HepG2 (cell line): ENCODE data around the gene LRP10. TPM values are rescaled to one million over a fixed set of nuclear protein-coding genes. Genes with fewer than 3 reads are reported as not detected.

Experiments
- AKAP8 ChIP-seq: sonication (generic); formaldehyde crosslinking; IDR thresholded peaks from 2 replicates; pipeline ENCODE4 v1.5.1; 2020; ENCODE audit warnings: mild to moderate bottlenecking, missing genetic modification reagents
- ELF1 ChIP-seq: sonication (generic); formaldehyde crosslinking; IDR thresholded peaks from 2 replicates; pipeline ENCODE4 v1.4.0; 2020; ENCODE audit warnings: missing genetic modification reagents
- FOXK1 ChIP-seq: sonication (generic); formaldehyde crosslinking; IDR thresholded peaks from 2 replicates; pipeline ENCODE4 v1.4.0; 2020; ENCODE audit warnings: low read depth, missing genetic modification reagents, borderline replicate concordance
- HDAC2 ChIP-seq: sonication (generic); formaldehyde crosslinking; IDR thresholded peaks from 2 replicates; pipeline ENCODE4 v1.4.0; 2020; ENCODE audit warnings: missing genetic modification reagents
- NFATC3 ChIP-seq: sonication (generic); formaldehyde crosslinking; IDR thresholded peaks from 2 replicates; pipeline ENCODE4 v1.5.1; 2020; ENCODE audit warnings: mild to moderate bottlenecking, missing genetic modification reagents
- NFYC ChIP-seq: IDR thresholded peaks from 2 replicates; pipeline ENCODE4 v1.6.1; 2016; ENCODE audit warnings: missing genetic modification reagents, missing compliant biosample characterization
- RAD21 ChIP-seq: fragments of 450-650 bp; formaldehyde crosslinking; IDR thresholded peaks from 2 replicates; pipeline ENCODE4 v1.5.0; 2020; ENCODE audit warnings: mild to moderate bottlenecking
- YEATS2 ChIP-seq: sonication (generic); formaldehyde crosslinking; IDR thresholded peaks from 2 replicates; pipeline ENCODE4 v1.4.0; 2020; ENCODE audit warnings: missing genetic modification reagents, borderline replicate concordance
- ZBTB33 ChIP-seq: sonication (generic); formaldehyde crosslinking; IDR thresholded peaks from 2 replicates; pipeline ENCODE4 v1.4.0; 2020; ENCODE audit warnings: missing genetic modification reagents
- ZBTB8A ChIP-seq: sonication (generic); formaldehyde crosslinking; IDR thresholded peaks from 2 replicates; pipeline ENCODE4 v1.4.0; 2020; ENCODE audit warnings: mild to moderate bottlenecking, low read depth, missing genetic modification reagents, borderline replicate concordance
- ZFYVE20 ChIP-seq: sonication (generic); formaldehyde crosslinking; IDR thresholded peaks from 2 replicates; pipeline ENCODE4 v1.8.0; 2023; ENCODE audit warnings: low read depth, mild to moderate bottlenecking, moderate library complexity, missing genetic modification reagents, borderline replicate concordance
- ZNF121 ChIP-seq: sonication (generic); formaldehyde crosslinking; IDR thresholded peaks from 2 replicates; pipeline ENCODE4 v1.5.0; 2020; ENCODE audit warnings: mild to moderate bottlenecking, missing genetic modification reagents
- ZNF33B ChIP-seq: sonication (generic); formaldehyde crosslinking; IDR thresholded peaks from 2 replicates; pipeline ENCODE4 v1.5.1; 2020; ENCODE audit warnings: mild to moderate bottlenecking, missing genetic modification reagents
- ZNF34 ChIP-seq: sonication (generic); formaldehyde crosslinking; IDR thresholded peaks from 2 replicates; pipeline ENCODE4 v1.4.0; 2020; ENCODE audit warnings: mild to moderate bottlenecking, missing genetic modification reagents, borderline replicate concordance
- ZNF414 ChIP-seq: sonication (generic); formaldehyde crosslinking; IDR thresholded peaks from 2 replicates; pipeline ENCODE4 v1.5.0; 2020; ENCODE audit warnings: missing genetic modification reagents
- ZNF605 ChIP-seq: sonication (generic); formaldehyde crosslinking; IDR thresholded peaks from 2 replicates; pipeline ENCODE4 v1.8.0; 2022; ENCODE audit warnings: mild to moderate bottlenecking, missing genetic modification reagents
- ZNF614 ChIP-seq: IDR thresholded peaks from 2 replicates; pipeline ENCODE4 v1.6.1; 2018; ENCODE audit warnings: missing biosample characterization, missing genetic modification reagents, inconsistent platforms, borderline replicate concordance
- ZNF83 ChIP-seq: sonication (generic); formaldehyde crosslinking; IDR thresholded peaks from 2 replicates; pipeline ENCODE4 v1.4.0; 2020; ENCODE audit warnings: missing genetic modification reagents, mild to moderate bottlenecking, borderline replicate concordance
- ZNF839 ChIP-seq: sonication (generic); formaldehyde crosslinking; IDR thresholded peaks from 2 replicates; pipeline ENCODE4 v1.4.0; 2020; ENCODE audit warnings: missing genetic modification reagents, mild to moderate bottlenecking, borderline replicate concordance
- ZSCAN12 ChIP-seq: sonication (generic); formaldehyde crosslinking; IDR thresholded peaks from 2 replicates; pipeline ENCODE4 v1.9.0; 2021; ENCODE audit warnings: mild to moderate bottlenecking, missing genetic modification reagents
- ZSCAN9 ChIP-seq: IDR thresholded peaks from 2 replicates; pipeline ENCODE4 v1.6.1; 2016; ENCODE audit warnings: borderline replicate concordance
- polyA plus RNA-seq, 8 experiments: library from polyadenylated mRNA; depleted of rRNA in 3 of 8; stranded (reverse) in 7 of 8; unstranded in 1 of 8; fragments of >200 nt; fragmentation: Illumina TruSeq in 4 of 8; extraction: Trizol in 4 of 8; gene quantifications; 2 replicates each; pipeline versions ENCODE4 v1.2.1 to v1.2.3, GENCODE V29; 2011 to 2016; ENCODE audit warnings: low read depth in 4 of 8, missing spikeins in 1 of 8, mixed read lengths in 1 of 8; ENCODE audit not compliant: insufficient read depth in 1 of 8
- total RNA-seq, 5 experiments: library from RNA; depleted of rRNA; stranded (reverse); fragments of >200 nt; fragmentation: Illumina TruSeq; extraction: Trizol; gene quantifications; 2 replicates each; pipeline ENCODE4 v1.2.3, GENCODE V29; 2016; ENCODE audit warnings: low read depth in 1 of 5
- TF ChIP-seq, protein P1 (sequence below): sonication (generic); formaldehyde crosslinking; IDR thresholded peaks from 2 replicates; pipeline ENCODE4 v1.5.1; 2020; ENCODE audit warnings: missing genetic modification reagents, mild to moderate bottlenecking, borderline replicate concordance
- TF ChIP-seq, protein P2 (sequence below): sonication (generic); formaldehyde crosslinking; IDR thresholded peaks from 2 replicates; pipeline ENCODE4 v1.5.0; 2020; ENCODE audit warnings: missing genetic modification reagents, mild to moderate bottlenecking, borderline replicate concordance

Gene LRP10
- total and polyA plus RNA-seq, 2 of the 13 experiments (the other 11 are each of a cell fraction or from before 2014, with no cell fraction given) = 16.9 to 45.2 TPM

DNA sequence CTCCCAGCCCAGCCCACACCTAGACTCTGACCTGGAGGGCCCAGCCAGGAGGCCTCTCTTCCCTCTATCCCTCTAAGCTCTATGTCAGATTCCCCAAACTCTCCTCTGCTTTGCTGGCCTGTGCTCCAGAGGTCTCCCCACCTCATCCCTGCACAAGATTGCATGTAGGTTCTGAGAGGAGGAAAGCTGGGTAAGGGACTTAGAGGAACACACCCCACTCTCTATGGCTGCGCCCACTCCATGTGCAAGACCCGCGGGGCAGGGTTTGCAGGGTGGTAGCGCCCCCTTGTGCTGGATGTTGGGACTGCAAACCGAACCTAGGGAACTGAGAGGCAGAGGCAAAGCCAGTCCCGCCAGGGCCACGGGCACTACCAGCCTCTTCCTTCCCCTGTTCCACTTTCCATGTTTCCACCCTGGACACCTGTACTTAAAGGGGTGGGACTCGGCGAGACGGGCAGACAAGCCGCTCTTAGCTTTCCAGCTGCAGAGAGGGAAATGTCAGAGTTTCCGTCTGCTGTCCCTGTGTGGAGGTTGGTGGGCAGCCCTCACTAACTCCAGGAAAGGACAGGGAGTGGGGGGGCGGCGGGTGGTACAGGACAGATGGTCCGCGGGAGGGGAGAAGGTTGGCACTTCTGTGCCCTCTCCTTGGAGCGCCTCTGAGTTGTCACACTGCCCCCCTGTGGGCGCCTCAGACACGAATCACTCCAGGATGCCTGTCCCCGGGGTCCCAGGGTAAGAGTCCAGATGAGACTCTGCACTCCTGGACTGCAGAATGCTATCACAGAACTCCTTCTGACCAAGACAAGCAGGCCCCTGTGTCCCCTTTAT, 18.4 kb upstream of the LRP10 start (continued):
- TF ChIP-seq ZSCAN12 (no peak), ZNF34 (CRISPR knock-in tag) (peak; percentile 91; the same call in 1 of the 2 replicates), ZNF414 (CRISPR knock-in tag) (peak; percentile 92; the same call in 1 of the 2 replicates), NFATC3 (0 out of 2 replicates have a peak, but pooled peaks have one; percentile 49), ZBTB8A (peak; percentile 48; the same call in 1 of the 2 replicates), ELF1 (CRISPR knock-in tag) (peak; percentile 62; the same call in 1 of the 2 replicates), ZNF83 (CRISPR knock-in tag) (peak; percentile 78; the same call in 1 of the 2 replicates), ZNF605 (peak; percentile 90), ZNF839 (CRISPR knock-in tag) (no peak; the same call in 1 of the 2 replicates), ZNF614 (CRISPR knock-in tag) (peak; percentile 86), ZSCAN9 (CRISPR knock-in tag) (peak; percentile 61; the same call in 1 of the 2 replicates), FOXK1 (CRISPR knock-in tag) (peak; percentile 66; the same call in 1 of the 2 replicates), ZFYVE20 (CRISPR knock-in tag) (no peak; the same call in 1 of the 2 replicates), ZBTB33 (peak; percentile 77), ZNF121 (CRISPR knock-in tag) (peak; percentile 70; the same call in 1 of the 2 replicates), HDAC2 (CRISPR knock-in tag) (peak; percentile 54), YEATS2 (no peak), ZNF33B (CRISPR knock-in tag) (peak; percentile 89), RAD21 (CRISPR knock-in tag) (peak; percentile 100), NFYC (CRISPR knock-in tag) (peak; percentile 30; the same call in 1 of the 2 replicates), AKAP8 (no peak)
- TF ChIP-seq, protein P1, sequence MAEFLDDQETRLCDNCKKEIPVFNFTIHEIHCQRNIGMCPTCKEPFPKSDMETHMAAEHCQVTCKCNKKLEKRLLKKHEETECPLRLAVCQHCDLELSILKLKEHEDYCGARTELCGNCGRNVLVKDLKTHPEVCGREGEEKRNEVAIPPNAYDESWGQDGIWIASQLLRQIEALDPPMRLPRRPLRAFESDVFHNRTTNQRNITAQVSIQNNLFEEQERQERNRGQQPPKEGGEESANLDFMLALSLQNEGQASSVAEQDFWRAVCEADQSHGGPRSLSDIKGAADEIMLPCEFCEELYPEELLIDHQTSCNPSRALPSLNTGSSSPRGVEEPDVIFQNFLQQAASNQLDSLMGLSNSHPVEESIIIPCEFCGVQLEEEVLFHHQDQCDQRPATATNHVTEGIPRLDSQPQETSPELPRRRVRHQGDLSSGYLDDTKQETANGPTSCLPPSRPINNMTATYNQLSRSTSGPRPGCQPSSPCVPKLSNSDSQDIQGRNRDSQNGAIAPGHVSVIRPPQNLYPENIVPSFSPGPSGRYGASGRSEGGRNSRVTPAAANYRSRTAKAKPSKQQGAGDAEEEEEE (CRISPR knock-in tag) = peak; percentile 97; the same call in 1 of the 2 replicates
- TF ChIP-seq, protein P2, sequence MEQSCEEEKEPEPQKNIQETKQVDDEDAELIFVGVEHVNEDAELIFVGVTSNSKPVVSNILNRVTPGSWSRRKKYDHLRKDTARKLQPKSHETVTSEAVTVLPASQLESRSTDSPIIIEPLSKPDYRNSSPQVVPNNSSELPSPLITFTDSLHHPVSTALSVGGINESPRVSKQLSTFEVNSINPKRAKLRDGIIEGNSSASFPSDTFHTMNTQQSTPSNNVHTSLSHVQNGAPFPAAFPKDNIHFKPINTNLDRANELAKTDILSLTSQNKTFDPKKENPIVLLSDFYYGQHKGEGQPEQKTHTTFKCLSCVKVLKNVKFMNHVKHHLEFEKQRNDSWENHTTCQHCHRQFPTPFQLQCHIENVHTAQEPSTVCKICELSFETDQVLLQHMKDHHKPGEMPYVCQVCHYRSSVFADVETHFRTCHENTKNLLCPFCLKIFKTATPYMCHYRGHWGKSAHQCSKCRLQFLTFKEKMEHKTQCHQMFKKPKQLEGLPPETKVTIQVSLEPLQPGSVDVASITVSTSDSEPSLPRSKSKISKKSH (CRISPR knock-in tag) = peak; percentile 99
